Measurements from ENCODE around the gene CYP2E1. TPM values are rescaled to one million over a fixed set of nuclear protein-coding genes. Genes with fewer than 3 reads are reported as not detected.
"Not testable (repeated sequence)": the region's sequence is repeated elsewhere in the genome, so short reads cannot be mapped to it uniquely, and the experiment has no call there.

Gene CYP2E1
- total RNA-seq, 4 donors from 2014 or later = 0.22 to 3.1 (median 1.8) TPM

DNA sequence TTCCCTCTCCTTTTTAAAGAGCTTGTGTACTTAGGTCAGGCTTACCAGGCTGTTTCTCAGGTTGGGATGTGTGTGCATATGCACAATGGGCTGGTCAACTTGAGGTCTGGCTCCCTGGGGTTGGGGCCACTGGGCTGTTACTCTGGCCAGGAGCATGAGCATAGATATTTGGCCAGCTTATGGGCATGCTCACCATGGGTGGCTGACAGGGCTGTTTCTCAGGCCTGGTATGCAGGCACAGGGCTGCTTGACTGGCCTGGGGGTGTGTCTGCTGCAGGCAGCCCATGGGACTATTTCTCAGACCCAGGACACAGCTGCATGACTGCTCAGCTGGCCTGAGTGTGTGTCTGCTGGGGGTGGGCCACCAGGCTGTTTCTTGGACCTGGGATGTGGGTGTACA is 38.8 kb upstream of the CYP2E1 start:
- TF ChIP-seq, protein P1, sequence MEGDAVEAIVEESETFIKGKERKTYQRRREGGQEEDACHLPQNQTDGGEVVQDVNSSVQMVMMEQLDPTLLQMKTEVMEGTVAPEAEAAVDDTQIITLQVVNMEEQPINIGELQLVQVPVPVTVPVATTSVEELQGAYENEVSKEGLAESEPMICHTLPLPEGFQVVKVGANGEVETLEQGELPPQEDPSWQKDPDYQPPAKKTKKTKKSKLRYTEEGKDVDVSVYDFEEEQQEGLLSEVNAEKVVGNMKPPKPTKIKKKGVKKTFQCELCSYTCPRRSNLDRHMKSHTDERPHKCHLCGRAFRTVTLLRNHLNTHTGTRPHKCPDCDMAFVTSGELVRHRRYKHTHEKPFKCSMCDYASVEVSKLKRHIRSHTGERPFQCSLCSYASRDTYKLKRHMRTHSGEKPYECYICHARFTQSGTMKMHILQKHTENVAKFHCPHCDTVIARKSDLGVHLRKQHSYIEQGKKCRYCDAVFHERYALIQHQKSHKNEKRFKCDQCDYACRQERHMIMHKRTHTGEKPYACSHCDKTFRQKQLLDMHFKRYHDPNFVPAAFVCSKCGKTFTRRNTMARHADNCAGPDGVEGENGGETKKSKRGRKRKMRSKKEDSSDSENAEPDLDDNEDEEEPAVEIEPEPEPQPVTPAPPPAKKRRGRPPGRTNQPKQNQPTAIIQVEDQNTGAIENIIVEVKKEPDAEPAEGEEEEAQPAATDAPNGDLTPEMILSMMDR (IDR thresholded peaks at IDR 0.05) = no peak
- TF ChIP-seq EP300 (IDR thresholded peaks at IDR 0.05) = no peak
- no peak for TF ChIP-seq POLR2AphosphoS5 (IDR thresholded peaks at IDR 0.05)
- no peak for TF ChIP-seq POLR2A (IDR thresholded peaks at IDR 0.05)
- no peak overlapping the region for H3K4me3 ChIP-seq
- H3K9me3 ChIP-seq = peaks cover 0 to 43% (median 0%) of the 10 kb centered on the region in 3 donors
- H3K4me1 ChIP-seq = no peaks in the 10 kb centered on the region
- H3K27me3 ChIP-seq = no peaks in the 10 kb centered on the region
- H3K36me3 ChIP-seq = peaks cover 0 to 20% of the 10 kb centered on the region in 2 donors
- no peak overlapping the region for H3K27ac ChIP-seq
- no peak for ATAC-seq

DNA sequence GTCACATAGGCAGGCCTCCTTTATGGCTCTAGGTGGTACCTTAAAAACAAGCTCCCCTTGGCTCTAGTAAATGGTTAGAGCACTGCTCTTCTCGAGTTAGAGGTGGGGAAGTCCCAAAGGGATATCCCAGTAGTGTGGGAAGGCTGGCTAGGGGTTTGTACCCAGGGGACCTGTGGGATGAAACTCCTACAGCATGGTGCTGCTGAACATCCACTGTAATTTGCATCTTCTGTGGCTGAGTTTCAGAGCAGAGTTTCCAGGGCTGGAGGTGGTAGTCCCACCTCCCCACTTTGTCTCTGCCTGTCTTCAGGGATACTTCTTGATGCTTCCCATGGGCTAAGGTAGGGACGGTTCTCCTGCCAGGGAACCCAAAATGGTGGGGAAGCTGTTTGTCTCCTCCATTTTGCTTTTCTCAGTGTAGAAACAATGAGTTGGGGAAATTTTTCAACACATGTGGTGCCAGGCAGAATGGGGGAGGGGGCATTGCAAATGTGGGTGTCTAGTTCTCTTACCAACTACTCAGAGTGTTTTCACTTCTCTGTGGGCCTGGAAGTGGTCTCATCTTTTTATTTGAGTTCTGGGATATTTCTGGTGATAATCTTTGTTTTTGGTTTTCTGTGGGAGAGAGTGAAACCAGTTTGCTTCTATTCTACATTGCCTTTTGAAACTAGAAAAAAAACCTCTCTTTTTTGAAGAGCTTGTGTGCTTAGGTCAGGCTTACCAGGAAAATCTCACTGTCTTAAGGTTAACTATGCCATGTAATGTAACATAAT is 37.2 kb upstream of the CYP2E1 start:
- WGBS, 2 donors (ENCODE audit: low coverage in 1 of 2) = no CpG with 5 or more reads among the region's 2 CpGs
- H3K9me3 ChIP-seq = peaks cover 0 to 30% (median 0%) of the 10 kb centered on the region in 3 donors
- no peaks in the 10 kb centered on the region for H3K27me3 ChIP-seq
- no peak overlapping the region for H3K4me3 ChIP-seq
- ATAC-seq = no peak
- peaks cover 0 to 32% of the 10 kb centered on the region in 2 donors for H3K36me3 ChIP-seq
- TF ChIP-seq POLR2A (IDR thresholded peaks at IDR 0.05) = no peak
- TF ChIP-seq, protein P1 (IDR thresholded peaks at IDR 0.05) = no peak
- no peak for TF ChIP-seq EP300 (IDR thresholded peaks at IDR 0.05)
- TF ChIP-seq POLR2AphosphoS5 (IDR thresholded peaks at IDR 0.05) = no peak
- no peak overlapping the region for H3K27ac ChIP-seq
- H3K4me1 ChIP-seq = no peaks in the 10 kb centered on the region

DNA sequence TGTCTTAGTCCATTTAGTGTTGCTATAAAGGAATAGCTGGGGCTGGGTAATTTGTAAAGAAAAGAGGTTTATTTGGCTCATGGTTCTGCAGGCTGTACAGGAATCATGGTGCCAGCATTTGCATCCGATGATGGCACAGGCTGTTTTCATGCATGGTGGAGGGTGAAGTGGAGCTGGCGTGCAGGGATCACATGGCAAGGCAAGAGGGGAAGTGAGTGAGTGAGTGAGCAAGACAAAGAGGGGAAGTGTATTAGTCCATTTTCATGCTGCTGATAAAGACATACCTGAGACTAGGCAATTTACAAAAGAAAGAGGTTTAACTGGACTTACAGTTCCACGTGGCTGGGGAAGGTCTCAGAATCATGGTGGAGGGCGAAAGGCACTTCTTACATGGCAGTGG is 33.6 kb upstream of the CYP2E1 start:
- H3K36me3 ChIP-seq = peaks cover 0 to 52% of the 10 kb centered on the region in 2 donors
- not testable (repeated sequence) for H3K9me3 ChIP-seq, H3K27me3 ChIP-seq, H3K4me3 ChIP-seq, H3K4me1 ChIP-seq, H3K27ac ChIP-seq, ATAC-seq
- WGBS, 2 donors (ENCODE audit: low coverage in 1 of 2) = 57 to 76% methylated on average over 4 of the region's 4 CpGs

DNA sequence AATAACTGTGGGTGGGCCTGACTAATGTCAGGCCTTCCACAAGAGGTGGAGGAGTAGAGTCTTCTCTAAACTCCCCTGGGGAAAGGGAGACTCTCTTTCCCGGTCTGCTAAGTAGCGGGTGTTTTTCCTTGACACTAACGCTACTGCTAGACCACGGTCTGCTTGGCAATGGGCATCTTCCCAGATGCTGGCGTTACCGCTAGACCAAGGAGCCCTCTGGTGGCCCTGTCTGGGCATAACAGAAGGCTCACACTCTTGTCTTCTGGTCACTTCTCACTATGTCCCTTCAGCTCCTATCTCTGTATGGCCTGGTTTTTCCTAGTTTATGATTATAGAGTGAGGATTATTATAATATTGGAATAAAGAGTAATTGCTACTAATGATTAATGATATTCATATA is 29.8 kb upstream of the CYP2E1 start:
- WGBS, 2 donors (ENCODE audit: low coverage in 1 of 2) = 21 to 59% methylated on average over 2 to 6 of the region's 6 CpGs
- H3K4me1 ChIP-seq, ATAC-seq, H3K27ac ChIP-seq, H3K27me3 ChIP-seq, H3K4me3 ChIP-seq: not testable (repeated sequence)
- peaks cover 0 to 24% (median 0%) of the 10 kb centered on the region in 3 donors for H3K9me3 ChIP-seq
- TF ChIP-seq, protein P1 (IDR thresholded peaks at IDR 0.05) = peak in 2 of 4 experiments; percentile 9 to 35
- peaks cover 0 to 80% of the 10 kb centered on the region in 2 donors for H3K36me3 ChIP-seq

DNA sequence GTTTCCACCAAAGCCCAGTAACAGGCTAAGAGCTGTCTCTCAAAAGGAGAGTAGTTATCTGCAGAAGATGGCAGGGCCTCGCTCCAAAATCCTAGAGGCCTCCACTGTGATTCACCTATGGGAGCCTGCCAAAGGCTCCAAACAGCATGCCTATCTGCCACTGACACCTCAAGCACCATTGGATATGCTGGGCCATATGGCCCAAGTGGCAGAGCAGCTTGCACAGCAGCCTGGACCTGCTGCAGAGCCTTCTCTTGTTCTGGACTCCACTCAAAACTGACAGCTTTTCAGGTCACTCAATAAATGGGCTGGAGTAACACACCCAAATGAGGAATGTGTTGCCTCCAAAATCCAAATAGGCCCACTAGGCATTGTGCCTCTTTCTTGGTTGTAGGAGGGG is 28.0 kb upstream of the CYP2E1 start:
- H3K27me3 ChIP-seq, H3K4me1 ChIP-seq, ATAC-seq, H3K27ac ChIP-seq, H3K4me3 ChIP-seq: not testable (repeated sequence)
- H3K36me3 ChIP-seq = peaks cover 0 to 74% of the 10 kb centered on the region in 2 donors
- H3K9me3 ChIP-seq = peaks cover 0 to 24% (median 0%) of the 10 kb centered on the region in 3 donors
- WGBS, 2 donors (ENCODE audit: low coverage in 1 of 2) = no CpG with 5 or more reads among the region's 1 CpG

DNA sequence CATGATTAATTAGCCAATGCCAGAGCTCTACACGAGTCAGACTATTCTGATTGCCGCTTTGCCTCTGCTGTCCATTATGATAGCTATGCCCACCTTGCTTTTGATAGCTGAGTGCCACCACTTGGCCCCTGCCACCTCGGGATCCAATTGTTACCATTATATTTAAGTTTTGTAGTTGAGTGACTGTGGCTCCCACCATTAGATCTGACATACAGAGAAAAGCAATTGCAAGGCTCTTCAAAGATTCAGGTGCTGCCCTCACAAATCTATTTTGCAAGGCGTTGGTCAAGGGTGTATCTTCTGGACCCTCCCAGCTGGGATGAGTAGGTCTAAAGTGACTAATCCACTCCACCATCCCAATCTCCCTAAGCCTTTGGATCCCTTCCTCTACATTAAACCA is 26.3 kb upstream of the CYP2E1 start:
- H3K4me3 ChIP-seq, H3K4me1 ChIP-seq, H3K27ac ChIP-seq, H3K27me3 ChIP-seq, ATAC-seq: not testable (repeated sequence)
- Histone ChIP-seq H3K9me3 (peaks cover 0 to 24% (median 0%) of the 10 kb centered on the region in 3 donors), H3K36me3 (peaks cover 0 to 65% of the 10 kb centered on the region in 2 donors)
- WGBS, 2 donors (ENCODE audit: low coverage in 1 of 2) = 66% methylated on average over 4 of the region's 4 CpGs; no CpG with 5 or more reads in 1 of the 2 donors
